ENCODE data around the gene EME1. TPM values are rescaled to one million over a fixed set of nuclear protein-coding genes. Genes with fewer than 3 reads are reported as not detected.

Gene EME1
- total RNA-seq, 1 donor from 2014 or later: 3.6 TPM

DNA sequence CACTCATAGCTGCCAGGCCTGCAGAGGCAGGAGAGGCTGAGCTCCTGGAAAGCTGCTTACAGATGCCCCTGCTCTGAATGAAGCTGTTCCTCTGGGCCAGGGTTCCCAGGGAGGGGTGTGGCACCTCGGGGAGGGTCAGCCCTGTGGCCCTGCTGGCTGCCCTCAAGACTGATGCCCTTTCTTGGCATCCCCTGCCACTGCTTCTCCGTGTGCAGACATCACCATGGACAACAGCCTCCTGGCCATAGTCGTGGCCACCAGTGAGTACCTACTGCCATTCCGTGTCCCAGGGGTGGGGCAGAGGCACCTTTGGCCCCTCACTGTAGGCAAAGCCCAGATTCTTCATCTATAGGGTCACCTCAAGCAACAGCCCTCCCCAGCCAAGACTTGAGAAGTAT lies 9.0 kb upstream of the EME1 start:
- TF ChIP-seq, protein P1, sequence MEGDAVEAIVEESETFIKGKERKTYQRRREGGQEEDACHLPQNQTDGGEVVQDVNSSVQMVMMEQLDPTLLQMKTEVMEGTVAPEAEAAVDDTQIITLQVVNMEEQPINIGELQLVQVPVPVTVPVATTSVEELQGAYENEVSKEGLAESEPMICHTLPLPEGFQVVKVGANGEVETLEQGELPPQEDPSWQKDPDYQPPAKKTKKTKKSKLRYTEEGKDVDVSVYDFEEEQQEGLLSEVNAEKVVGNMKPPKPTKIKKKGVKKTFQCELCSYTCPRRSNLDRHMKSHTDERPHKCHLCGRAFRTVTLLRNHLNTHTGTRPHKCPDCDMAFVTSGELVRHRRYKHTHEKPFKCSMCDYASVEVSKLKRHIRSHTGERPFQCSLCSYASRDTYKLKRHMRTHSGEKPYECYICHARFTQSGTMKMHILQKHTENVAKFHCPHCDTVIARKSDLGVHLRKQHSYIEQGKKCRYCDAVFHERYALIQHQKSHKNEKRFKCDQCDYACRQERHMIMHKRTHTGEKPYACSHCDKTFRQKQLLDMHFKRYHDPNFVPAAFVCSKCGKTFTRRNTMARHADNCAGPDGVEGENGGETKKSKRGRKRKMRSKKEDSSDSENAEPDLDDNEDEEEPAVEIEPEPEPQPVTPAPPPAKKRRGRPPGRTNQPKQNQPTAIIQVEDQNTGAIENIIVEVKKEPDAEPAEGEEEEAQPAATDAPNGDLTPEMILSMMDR (IDR thresholded peaks at IDR 0.05): no peak
- Mint-ChIP-seq H3K27ac (no peak overlapping the region), H3K4me1 (peaks cover 7% of the 10 kb centered on the region), H3K9me3 (no peaks in the 10 kb centered on the region), H3K36me3 (ENCODE audit: low read depth) (peaks cover 49% of the 10 kb centered on the region), H3K4me3 (no peak overlapping the region), H3K27me3 (no peaks in the 10 kb centered on the region)
- ChIA-PET POLR2A (no interaction called here), CTCF (no interaction called here)
- DNase-seq: no peak
- ATAC-seq (ENCODE audit: low read depth): no peak
- intact Hi-C loops (cut with micrococcal nuclease): loop anchor here (5.0 kb wide), 1 partner anchor 33 kb away; the partner anchor contains the start of gene LRRC59

DNA sequence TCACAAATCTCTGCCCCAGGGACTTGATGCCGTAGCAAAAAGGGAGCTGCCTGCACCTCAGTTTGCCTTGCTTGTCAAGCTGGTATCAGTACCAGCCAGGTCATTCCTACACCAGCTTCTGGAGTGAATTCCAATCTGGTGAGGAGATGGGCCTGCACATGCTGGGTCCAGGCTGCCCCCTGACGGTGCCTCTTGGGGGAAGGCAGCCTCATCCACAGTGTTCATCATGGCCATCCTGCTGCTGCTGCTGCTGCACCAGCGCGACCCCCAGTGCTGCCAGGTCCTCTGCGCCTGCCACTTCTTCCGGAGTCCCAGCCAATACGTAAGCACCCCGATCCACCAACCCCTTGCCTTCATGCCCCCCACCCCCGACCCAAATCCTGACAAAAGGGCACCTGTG lies 8.3 kb upstream of the EME1 start:
- Mint-ChIP-seq H3K27ac (no peak overlapping the region), H3K9me3 (no peaks in the 10 kb centered on the region), H3K4me1 (peaks cover 7% of the 10 kb centered on the region), H3K27me3 (no peaks in the 10 kb centered on the region), H3K4me3 (no peak overlapping the region), H3K36me3 (ENCODE audit: low read depth) (peaks cover 52% of the 10 kb centered on the region)
- ATAC-seq (ENCODE audit: low read depth): no peak
- no peak for DNase-seq
- intact Hi-C loops (cut with micrococcal nuclease): loop anchor here (5.0 kb wide), 1 partner anchor 33 kb away; the partner anchor contains the start of gene LRRC59
- TF ChIP-seq, protein P1 (IDR thresholded peaks at IDR 0.05): no peak
- ChIA-PET POLR2A (interaction anchor here (0.6 kb wide), 1 partner anchor 1456 kb away, joined by 5 read pairs; no protein-coding TSS in a partner anchor), CTCF (no interaction called here)

DNA sequence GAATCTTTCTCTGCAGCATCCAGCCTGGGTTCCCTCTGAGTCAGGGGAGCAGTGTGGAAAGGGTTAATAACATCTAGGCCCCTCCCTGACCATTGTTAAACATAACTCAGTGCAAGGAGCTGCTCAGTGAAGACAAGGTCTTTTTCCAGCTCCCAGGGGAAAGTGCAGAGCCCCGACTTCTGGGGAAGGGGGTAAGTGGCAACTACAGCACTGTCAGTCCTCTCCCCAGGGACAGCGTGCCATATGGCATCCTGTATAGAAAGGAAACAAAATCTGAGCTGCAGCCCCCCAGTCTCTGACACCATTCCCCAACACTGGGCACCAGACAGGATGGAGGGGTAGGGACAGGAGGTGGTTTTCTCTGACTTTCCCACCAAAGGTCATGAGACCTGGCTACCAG lies 7.9 kb upstream of the EME1 start:
- POLR2A ChIA-PET: interaction anchor here (0.6 to 0.7 kb wide), 2 partner anchors 24 to 1456 kb away, joined by 5 read pairs; no protein-coding TSS in a partner anchor
- DNase-seq: no peak
- TF ChIP-seq, protein P1 (IDR thresholded peaks at IDR 0.05): no peak
- no peaks in the 10 kb centered on the region for H3K9me3 Mint-ChIP-seq
- ATAC-seq (ENCODE audit: low read depth): no peak
- intact Hi-C loops (cut with micrococcal nuclease): no loop called here
- peaks cover 7% of the 10 kb centered on the region for H3K4me1 Mint-ChIP-seq
- H3K27me3 Mint-ChIP-seq: no peaks in the 10 kb centered on the region
- no peak overlapping the region for H3K4me3 Mint-ChIP-seq
- H3K27ac Mint-ChIP-seq: no peak overlapping the region
- H3K36me3 Mint-ChIP-seq (ENCODE audit: low read depth): peaks cover 57% of the 10 kb centered on the region
- CTCF ChIA-PET: interaction anchor here (1.8 kb wide), 1 partner anchor 32 kb away, joined by 4 read pairs; the partner anchor contains the start of gene LRRC59

DNA sequence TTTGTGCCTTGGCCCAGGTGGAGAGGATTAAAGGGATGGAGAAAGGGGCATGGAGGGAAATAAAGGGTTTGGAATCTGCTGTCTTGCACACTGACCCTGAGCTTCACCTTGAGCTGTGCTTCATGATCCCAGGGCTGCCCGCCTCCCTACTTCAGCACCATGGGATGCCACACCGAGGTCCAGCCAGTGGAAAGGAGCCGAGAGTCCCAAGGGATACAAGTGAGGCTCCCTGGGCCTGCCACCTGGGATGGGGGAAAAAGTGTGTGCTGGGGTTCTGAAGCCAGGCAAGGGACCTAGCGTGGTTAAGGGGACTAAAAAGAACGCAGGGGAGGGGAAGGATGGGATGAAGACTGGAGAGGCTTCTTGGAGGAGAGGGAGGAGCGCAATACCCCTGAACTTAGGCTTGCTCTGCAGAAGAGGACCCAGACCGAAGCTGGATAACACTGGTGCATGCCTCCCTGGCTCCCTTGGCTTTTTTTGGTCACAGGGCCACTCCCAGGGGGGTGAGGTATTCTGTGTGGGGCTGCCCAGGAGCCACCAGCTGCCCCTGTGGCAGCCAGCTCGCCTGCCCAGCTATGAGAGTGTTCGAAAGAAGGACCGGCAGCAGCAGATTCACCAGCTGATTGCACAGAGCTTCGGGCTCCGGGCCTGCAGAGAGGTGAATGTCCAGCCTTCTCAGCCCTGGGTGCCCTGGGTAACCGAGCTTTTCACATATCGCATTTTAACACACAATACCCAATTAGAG lies 7.2 kb upstream of the EME1 start:
- Mint-ChIP-seq H3K36me3 (ENCODE audit: low read depth) (peaks cover 61% of the 10 kb centered on the region), H3K4me1 (peaks cover 7% of the 10 kb centered on the region), H3K27me3 (no peaks in the 10 kb centered on the region), H3K9me3 (no peaks in the 10 kb centered on the region), H3K4me3 (no peak overlapping the region), H3K27ac (no peak overlapping the region)
- ATAC-seq (ENCODE audit: low read depth) (no peak), DNase-seq (no peak)
- POLR2A ChIA-PET: interaction anchor here (0.7 kb wide), 1 partner anchor 24 kb away, joined by 5 read pairs; no protein-coding TSS in a partner anchor
- CTCF ChIA-PET: interaction anchor here (1.8 kb wide), 1 partner anchor 32 kb away, joined by 4 read pairs; the partner anchor contains the start of gene LRRC59
- TF ChIP-seq, protein P1 (IDR thresholded peaks at IDR 0.05): no peak
- intact Hi-C loops (cut with micrococcal nuclease): no loop called here

DNA sequence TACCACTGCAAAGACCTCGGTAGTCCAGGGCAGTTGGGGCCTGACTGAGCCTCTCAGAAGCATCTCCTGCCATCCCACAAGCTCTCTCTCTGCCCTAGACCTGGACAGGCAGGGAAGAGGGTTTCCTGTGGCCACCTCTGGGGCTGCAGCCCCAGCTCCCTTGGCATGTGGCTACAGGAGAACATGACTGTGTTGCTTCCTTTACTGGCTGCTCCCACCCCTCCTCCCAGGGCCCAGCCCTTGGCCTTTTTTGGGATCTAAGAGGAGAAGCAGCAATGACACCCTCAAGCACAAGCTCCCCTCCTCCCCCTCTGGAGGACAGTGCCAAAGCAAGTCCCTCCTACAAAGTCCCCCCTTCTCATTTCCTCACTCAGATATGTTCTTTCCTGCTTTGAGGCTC lies 5.6 kb upstream of the EME1 start:
- H3K27ac Mint-ChIP-seq: no peak overlapping the region
- ChIA-PET CTCF (interaction anchor here (2.0 kb wide), 1 partner anchor 30 kb away, joined by 6 read pairs; the partner anchor contains the start of gene LRRC59), POLR2A (no interaction called here)
- H3K36me3 Mint-ChIP-seq (ENCODE audit: low read depth): peaks cover 67% of the 10 kb centered on the region
- no peaks in the 10 kb centered on the region for H3K9me3 Mint-ChIP-seq
- H3K4me3 Mint-ChIP-seq: no peak overlapping the region
- no peak for DNase-seq
- no peaks in the 10 kb centered on the region for H3K27me3 Mint-ChIP-seq
- intact Hi-C loops (cut with micrococcal nuclease): no loop called here
- peaks cover 11% of the 10 kb centered on the region for H3K4me1 Mint-ChIP-seq
- TF ChIP-seq, protein P1 (IDR thresholded peaks at IDR 0.05): no peak
- no peak for ATAC-seq (ENCODE audit: low read depth)
